ENCODE measurements around the gene ELANE. TPM values are rescaled to one million over a fixed set of nuclear protein-coding genes. Genes with fewer than 3 reads are reported as not detected.
"Not testable (repeated sequence)": the region's sequence is repeated elsewhere in the genome, so short reads cannot be mapped to it uniquely, and the experiment has no call there.

ELANE gene
- total RNA-seq, 1 donor from 2014 or later, result not detected

GRCh38 chr19:842802-843179 lies 9.3 kb upstream of the ELANE start:
- not testable (repeated sequence) for DNase-seq (ENCODE audit: low read depth, low spot score)

DNA sequence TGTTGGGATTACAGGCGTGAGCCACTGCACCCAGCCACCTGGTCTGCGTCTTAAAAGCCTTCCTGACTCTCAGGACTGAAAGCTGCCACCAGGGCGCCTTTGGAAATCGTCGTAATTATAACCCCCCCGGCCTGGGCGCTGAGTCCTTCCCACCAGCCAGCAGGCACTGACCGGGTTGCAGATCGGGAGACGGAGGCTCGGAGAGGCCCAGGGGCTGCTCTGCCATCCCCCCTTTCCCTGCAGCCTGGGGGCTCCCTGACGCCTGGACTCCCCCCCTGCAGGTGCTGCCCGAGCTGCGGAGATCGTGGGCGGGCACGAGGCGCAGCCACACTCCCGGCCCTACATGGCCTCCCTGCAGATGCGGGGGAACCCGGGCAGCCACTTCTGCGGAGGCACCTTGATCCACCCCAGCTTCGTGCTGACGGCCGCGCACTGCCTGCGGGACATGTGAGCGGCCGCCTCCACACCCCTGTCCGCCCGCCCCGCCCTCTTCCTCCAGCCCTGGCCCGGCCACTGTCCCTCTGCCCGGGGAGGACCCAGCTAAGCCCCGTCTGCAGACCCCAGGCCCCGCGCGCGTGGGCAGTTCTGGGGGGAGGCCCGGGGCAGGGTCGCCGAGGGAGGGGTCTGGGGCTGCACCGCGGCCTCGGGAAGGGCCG lies 8.8 kb upstream of the ELANE start:
- no peak for DNase-seq (ENCODE audit: low read depth, low spot score)

GRCh38 chr19:843836-844545 lies 8.1 kb upstream of the ELANE start:
- DNase-seq (ENCODE audit: low read depth, low spot score), result no peak

- no peak for DNase-seq (ENCODE audit: low read depth, low spot score)
These were observed 7.5 kb upstream of the ELANE start for GRCh38 chr19:844546-844971.

- no peak for DNase-seq (ENCODE audit: low read depth, low spot score)
These were observed 6.2 kb upstream of the ELANE start for GRCh38 chr19:845707-846521.

DNA sequence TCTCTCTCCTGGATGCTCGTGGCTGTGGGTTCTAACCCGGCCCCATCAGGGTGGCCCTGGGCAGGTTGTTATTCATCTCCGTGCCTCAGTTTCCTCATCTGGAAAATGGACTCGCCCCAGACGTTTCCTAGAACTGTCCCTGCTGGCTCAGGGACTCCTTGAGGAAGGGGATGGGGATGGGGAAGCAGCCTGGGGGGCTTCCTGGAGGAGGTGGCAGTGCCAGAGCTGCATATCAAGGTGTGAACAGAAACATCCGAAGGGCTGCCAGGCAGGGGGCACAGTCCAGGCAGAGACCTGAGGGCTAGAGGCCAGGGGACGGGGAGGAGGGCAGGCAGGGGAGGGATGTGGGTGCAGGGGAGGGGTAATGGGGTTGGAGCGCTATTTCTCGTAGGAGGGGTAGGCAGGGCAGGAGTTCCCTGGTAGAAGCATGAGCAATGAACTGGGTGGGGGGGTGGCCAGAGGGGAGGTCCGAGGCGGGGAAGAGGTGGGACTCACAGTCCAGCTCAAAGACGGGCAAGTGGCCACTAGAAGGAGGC lies 3.6 kb upstream of the ELANE start:
- no peak for DNase-seq (ENCODE audit: low read depth, low spot score)

- not testable (repeated sequence) for DNase-seq (ENCODE audit: low read depth, low spot score)
These were observed 2.9 kb upstream of the ELANE start for GRCh38 chr19:849195-849594.

DNA sequence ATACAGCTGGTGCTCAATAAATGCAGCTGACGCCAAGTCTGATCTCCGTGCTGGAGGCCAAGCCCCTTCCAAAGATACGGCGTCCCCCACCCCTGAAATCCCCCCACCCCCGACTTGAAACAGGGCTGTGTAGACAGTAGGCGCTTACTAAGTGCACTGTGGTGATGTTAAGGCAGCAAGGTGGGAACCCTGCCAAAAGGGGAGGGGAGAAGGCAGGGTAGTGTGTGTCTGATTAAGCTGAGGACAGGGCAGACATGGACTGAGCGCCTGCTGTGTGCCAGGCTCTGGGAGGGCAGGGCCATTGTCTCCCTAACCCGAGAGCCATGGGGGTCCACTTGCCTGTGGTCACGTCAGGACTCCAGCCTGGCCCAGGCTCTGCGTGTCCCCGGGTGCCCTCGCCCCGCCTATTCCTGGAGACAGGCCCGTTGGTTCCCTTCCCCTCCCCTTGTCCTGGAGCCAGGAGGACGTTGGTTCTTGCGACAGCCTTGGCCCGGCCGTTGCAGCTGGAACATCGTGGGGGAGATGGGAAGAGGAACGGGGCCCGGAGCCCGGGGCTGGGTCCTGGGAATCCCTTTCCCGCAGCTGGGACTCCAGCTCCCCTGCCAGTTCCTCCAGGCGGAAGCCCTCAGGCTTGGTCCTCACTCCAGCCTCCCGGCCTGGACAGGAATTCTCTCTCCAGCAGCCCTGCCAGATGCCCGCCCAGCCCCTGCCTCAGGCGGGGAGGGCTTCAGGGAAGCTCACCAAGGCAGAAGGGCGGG lies 1.7 kb upstream of the ELANE start:
- DNase-seq (ENCODE audit: low read depth, low spot score), result no peak

DNA sequence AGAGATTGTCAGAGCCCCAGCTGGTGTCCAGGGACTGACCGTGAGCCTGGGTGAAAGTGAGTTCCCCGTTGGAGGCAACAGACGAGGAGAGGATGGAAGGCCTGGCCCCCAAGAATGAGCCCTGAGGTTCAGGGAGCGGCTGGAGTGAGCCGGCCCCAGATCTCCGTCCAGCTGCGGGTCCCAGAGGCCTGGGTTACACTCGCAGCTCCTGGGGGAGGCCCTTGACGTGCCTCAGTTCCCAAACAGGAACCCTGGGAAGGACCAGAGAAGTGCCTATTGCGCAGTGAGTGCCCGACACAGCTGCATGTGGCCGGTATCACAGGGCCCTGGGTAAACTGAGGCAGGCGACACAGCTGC lies 1.1 kb upstream of the ELANE start:
- DNase-seq (ENCODE audit: low read depth, low spot score), result no peak

DNA sequence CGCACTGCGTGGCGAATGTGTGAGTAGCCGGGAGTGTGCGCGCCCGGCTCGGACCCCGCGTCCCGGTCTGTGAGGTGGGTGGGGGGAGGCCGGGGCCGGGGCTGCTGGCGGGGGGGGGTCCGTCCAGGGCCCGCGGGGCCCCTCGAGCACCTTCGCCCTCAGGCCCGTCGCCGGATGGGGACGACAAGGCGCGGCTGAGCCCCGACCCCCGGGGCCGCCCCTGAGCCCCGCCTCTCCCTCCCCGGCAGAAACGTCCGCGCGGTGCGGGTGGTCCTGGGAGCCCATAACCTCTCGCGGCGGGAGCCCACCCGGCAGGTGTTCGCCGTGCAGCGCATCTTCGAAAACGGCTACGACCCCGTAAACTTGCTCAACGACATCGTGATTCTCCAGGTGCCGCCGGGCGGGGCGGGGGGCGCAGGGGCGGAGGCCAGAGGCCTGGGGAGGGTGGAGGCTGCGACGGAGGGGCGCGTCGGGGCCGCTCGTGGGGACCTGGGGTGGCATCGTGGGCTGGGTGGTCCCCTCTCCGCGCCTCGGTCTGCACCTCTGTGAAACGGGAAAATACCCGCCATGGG lies 997 bp downstream of the ELANE start:
- DNase-seq (ENCODE audit: low read depth, low spot score), result no peak

DNA sequence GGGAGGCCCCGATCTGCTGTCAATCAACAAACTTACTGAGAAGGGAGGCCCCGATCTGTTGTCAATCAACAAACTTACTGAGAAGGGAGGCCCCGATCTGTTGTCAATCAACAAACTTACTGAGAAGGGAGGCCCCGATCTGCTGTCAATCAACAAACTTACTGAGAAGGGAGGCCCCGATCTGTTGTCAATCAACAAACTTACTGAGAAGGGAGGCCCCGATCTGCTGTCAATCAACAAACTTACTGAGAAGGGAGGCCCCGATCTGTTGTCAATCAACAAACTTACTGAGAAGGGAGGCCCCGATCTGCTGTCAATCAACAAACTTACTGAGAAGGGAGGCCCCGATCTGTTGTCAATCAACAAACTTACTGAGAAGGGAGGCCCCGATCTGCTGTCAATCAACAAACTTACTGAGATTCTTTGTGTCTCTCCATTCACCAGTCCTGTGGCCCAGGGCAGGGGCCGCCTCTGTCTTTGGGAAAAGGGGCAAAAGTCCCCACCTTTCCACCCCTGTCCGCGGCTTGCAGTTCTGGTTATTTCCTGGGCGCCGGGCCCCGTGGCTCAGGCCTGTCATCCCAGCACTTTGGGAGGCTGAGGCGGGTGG lies 1.6 kb downstream of the ELANE start:
- DNase-seq (ENCODE audit: low read depth, low spot score), result not testable (repeated sequence)

- DNase-seq (ENCODE audit: low read depth, low spot score), result no peak
These were observed 2.4 kb downstream of the ELANE start for GRCh38 chr19:854549-854948.

- no peak for DNase-seq (ENCODE audit: low read depth, low spot score)
These were observed 3.0 kb downstream of the ELANE start for GRCh38 chr19:855142-855541.

DNA sequence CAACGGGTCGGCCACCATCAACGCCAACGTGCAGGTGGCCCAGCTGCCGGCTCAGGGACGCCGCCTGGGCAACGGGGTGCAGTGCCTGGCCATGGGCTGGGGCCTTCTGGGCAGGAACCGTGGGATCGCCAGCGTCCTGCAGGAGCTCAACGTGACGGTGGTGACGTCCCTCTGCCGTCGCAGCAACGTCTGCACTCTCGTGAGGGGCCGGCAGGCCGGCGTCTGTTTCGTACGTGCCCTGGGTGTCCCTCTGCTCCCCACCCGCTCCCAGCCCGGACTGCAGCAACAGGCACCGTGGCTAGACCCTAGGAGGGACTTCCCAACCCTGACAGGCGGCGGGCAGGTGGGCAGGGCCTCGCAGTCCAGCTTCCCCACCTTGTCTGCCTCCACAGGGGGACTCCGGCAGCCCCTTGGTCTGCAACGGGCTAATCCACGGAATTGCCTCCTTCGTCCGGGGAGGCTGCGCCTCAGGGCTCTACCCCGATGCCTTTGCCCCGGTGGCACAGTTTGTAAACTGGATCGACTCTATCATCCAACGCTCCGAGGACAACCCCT lies 3.5 kb downstream of the ELANE start:
- no peak for DNase-seq (ENCODE audit: low read depth, low spot score)

- no peak for DNase-seq (ENCODE audit: low read depth, low spot score)
These were observed 6.2 kb downstream of the ELANE start for GRCh38 chr19:858284-858683.

DNA sequence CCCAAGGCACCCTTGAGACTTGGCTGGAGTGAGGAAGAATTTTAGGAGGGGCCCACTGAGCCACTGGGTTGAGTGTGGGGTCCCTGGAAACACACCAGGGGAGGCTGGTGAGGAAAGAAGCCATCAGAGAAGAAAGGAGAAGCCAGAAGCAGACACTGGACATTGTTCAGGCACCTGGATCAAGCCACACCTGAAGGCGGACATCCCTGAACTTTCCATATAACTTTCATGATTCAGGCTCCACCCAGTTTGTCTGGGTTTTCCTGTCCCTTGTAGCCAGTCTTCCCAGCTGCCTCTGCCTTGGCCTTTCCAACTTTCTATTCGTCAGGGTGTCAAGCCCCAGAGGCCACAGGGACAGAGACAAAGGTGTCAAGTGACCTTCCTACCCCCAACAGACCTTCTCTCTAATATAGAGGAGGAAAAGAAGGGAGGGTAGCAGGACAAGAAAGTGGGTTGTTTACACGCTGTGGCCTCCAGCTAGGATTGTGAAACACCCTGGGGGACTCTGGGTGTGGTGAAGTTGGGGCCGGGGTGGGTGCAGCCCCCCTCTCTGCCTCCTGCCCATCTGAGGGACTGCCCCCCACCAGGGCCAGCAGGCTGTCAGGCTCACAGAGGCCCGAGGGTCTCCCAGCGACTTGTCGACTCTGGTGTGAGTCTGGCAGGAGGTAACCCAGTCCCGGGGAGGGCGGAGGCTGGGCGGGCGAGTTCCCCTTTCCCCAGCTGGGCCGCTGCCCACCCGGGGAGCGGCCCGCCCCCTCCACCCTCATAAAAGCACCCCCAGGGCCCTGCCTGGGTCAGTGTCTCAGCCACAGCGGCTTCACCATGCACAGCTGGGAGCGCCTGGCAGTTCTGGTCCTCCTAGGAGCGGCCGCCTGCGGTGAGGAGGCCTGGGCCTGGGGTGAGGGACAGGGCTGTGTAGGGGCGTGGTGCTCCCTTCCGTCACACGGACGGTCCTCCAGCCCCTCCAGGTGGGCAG lies 7.1 kb downstream of the ELANE start, which contains the start of gene CFD:
CFD (plus strand) TSS at position 797 of the 976 bp plus-strand sequence; CDS start at position 823, 26 bp downstream.
- no peak for DNase-seq (ENCODE audit: low read depth, low spot score)

DNA sequence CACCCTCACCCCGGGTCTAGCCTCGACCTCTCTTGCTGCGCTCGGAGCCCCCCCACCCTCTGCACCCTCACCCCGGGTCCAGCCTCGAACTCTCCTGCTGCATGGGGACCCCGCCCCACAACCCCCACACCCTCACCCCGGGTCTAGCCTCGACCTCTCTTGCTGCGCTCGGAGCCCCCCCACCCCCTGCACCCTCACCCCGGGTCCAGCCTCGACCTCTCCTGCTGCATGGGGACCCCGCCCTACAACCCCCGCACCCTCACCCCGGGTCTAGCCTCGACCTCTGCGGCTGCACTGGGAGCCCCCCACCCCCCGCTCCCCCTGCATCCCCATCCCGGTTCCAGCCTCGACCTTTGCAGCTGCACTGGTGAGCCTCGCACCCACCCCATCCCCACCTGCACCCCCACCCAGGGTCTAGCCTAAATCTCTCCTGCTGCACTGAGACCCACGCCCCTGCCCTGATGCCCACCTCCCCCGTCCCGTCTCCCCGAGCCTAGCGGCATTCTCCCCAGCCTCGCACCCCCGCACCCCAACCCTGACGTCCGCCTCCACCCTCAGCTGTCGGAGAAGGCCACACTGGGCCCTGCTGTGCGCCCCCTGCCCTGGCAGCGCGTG lies 9.1 kb downstream of the ELANE start:
- no peak for DNase-seq (ENCODE audit: low read depth, low spot score)

- no peak for DNase-seq (ENCODE audit: low read depth, low spot score)
These were observed 9.9 kb downstream of the ELANE start for GRCh38 chr19:861756-862580.
